ENCODE data around the gene ADAMTS9.

- TF ChIP-seq, protein P1, sequence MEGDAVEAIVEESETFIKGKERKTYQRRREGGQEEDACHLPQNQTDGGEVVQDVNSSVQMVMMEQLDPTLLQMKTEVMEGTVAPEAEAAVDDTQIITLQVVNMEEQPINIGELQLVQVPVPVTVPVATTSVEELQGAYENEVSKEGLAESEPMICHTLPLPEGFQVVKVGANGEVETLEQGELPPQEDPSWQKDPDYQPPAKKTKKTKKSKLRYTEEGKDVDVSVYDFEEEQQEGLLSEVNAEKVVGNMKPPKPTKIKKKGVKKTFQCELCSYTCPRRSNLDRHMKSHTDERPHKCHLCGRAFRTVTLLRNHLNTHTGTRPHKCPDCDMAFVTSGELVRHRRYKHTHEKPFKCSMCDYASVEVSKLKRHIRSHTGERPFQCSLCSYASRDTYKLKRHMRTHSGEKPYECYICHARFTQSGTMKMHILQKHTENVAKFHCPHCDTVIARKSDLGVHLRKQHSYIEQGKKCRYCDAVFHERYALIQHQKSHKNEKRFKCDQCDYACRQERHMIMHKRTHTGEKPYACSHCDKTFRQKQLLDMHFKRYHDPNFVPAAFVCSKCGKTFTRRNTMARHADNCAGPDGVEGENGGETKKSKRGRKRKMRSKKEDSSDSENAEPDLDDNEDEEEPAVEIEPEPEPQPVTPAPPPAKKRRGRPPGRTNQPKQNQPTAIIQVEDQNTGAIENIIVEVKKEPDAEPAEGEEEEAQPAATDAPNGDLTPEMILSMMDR (IDR thresholded peaks at IDR 0.05; ENCODE audit: extremely low read depth in 1 of 2, insufficient read depth in 1 of 2, low read depth in 1 of 2, low read length in 2 of 2) = no peak
- TF ChIP-seq EZH2 (IDR thresholded peaks at IDR 0.05; ENCODE audit: borderline replicate concordance, low read depth, low read length, severe bottlenecking) = no peak
Observed at GRCh38 chr3:64693031-64693430, 5.2 kb upstream of the ADAMTS9 start.
